ENCODE results near the gene APBB2. TPM values are rescaled to one million over a fixed set of nuclear protein-coding genes. Genes with fewer than 3 reads are reported as not detected.

Gene APBB2
- total RNA-seq, 1 experiment from 2014 or later = 49.0 TPM

- Mint-ChIP-seq H3K27ac (no peak overlapping the region), H3K27me3 (ENCODE audit: low read depth) (no peaks in the 10 kb centered on the region), H3K4me1 (peaks cover 7% of the 10 kb centered on the region), H3K36me3 (no peaks in the 10 kb centered on the region), H3K4me3 (no peak overlapping the region), H3K9me3 (no peaks in the 10 kb centered on the region)
- TF ChIP-seq IRF1 (CRISPR knock-in tag; IDR thresholded peaks at IDR 0.05) = no peak
- TF ChIP-seq ZNF396 (CRISPR knock-in tag; IDR thresholded peaks at IDR 0.05; ENCODE audit: borderline replicate concordance) = no peak
- TF ChIP-seq, protein P1, sequence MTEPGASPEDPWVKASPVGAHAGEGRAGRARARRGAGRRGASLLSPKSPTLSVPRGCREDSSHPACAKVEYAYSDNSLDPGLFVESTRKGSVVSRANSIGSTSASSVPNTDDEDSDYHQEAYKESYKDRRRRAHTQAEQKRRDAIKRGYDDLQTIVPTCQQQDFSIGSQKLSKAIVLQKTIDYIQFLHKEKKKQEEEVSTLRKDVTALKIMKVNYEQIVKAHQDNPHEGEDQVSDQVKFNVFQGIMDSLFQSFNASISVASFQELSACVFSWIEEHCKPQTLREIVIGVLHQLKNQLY (CRISPR knock-in tag; IDR thresholded peaks at IDR 0.05) = no peak
- TF ChIP-seq STAT6 (CRISPR knock-in tag; conservative IDR thresholded peaks at IDR 0.05; ENCODE audit: low read depth) = no peak
- TF ChIP-seq NFYB (CRISPR knock-in tag; conservative IDR thresholded peaks at IDR 0.05; ENCODE audit: low read depth) = no peak
- TF ChIP-seq RELA (CRISPR knock-in tag; IDR thresholded peaks at IDR 0.05; ENCODE audit: borderline replicate concordance) = no peak
- TF ChIP-seq TEAD1 (CRISPR knock-in tag; IDR thresholded peaks at IDR 0.05) = no peak
- TF ChIP-seq NR1H2 (CRISPR knock-in tag; IDR thresholded peaks at IDR 0.05) = no peak
- DNase-seq (ENCODE audit: low spot score) (no peak), ATAC-seq (no peak)
- POLR2A ChIA-PET = interaction anchor here (0.6 kb wide), 1 partner anchor 220 kb away, joined by 6 read pairs; no protein-coding TSS in a partner anchor
- CTCF ChIA-PET = no interaction called here
These were observed 227.2 kb downstream of the APBB2 start for GRCh38 chr4:40987151-40987550.

- H3K36me3 Mint-ChIP-seq = no peaks in the 10 kb centered on the region
- no peak for ATAC-seq
- H3K4me3 Mint-ChIP-seq = no peak overlapping the region
- no peak for DNase-seq (ENCODE audit: low spot score)
- POLR2A ChIA-PET = no interaction called here
- H3K9me3 Mint-ChIP-seq = no peaks in the 10 kb centered on the region
- H3K27me3 Mint-ChIP-seq (ENCODE audit: low read depth) = no peaks in the 10 kb centered on the region
- H3K27ac Mint-ChIP-seq = no peak overlapping the region
- H3K4me1 Mint-ChIP-seq = peaks cover 7% of the 10 kb centered on the region
- CTCF ChIA-PET = interaction anchor here (0.9 to 1.2 kb wide), 4 partner anchors 10 to 78 kb away, joined by 3 to 6 read pairs (median 4); no protein-coding TSS in a partner anchor
- no peak for TF ChIP-seq ZNF138 (CRISPR knock-in tag; conservative IDR thresholded peaks at IDR 0.05)
- no peak for TF ChIP-seq EMX1 (CRISPR knock-in tag; IDR thresholded peaks at IDR 0.05)
- TF ChIP-seq FOXK1 (CRISPR knock-in tag; IDR thresholded peaks at IDR 0.05) = no peak
- no peak for TF ChIP-seq ZNF416 (CRISPR knock-in tag; IDR thresholded peaks at IDR 0.05)
These were observed 228.0 kb downstream of the APBB2 start for GRCh38 chr4:40986375-40986774.

DNA sequence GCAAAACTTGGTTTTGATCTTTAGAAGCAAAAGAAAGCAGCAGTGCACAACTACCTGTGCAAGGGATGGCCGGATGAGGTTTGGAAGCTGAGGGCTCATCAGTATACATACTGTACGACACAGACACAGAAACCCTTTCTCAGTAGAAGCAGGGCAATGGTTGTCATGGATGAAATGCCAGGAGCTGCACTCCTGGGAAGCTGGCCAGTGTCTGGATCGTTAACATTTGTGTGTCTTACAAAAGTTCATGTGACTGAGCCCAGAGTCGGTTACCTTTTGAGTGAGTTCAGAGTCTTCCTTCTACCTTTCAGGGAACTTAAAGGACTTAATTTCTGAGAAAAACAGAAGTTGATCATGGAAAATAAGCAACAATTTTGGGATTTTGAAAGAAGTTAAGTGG lies 230.3 kb downstream of the APBB2 start:
- Mint-ChIP-seq H3K36me3 (no peaks in the 10 kb centered on the region), H3K4me1 (peaks cover 7% of the 10 kb centered on the region), H3K27me3 (ENCODE audit: low read depth) (no peaks in the 10 kb centered on the region), H3K4me3 (no peak overlapping the region), H3K9me3 (no peaks in the 10 kb centered on the region), H3K27ac (peak overlapping the region; percentile 57)
- ChIA-PET CTCF (interaction anchor here (1.3 kb wide), 1 partner anchor 8 kb away, joined by 6 read pairs; no protein-coding TSS in a partner anchor), POLR2A (no interaction called here)
- TF ChIP-seq ZNF423 (CRISPR knock-in tag; IDR thresholded peaks at IDR 0.05) (no peak), EMX1 (CRISPR knock-in tag; IDR thresholded peaks at IDR 0.05) (no peak), IRF2 (CRISPR knock-in tag; IDR thresholded peaks at IDR 0.05; ENCODE audit: borderline replicate concordance, low read depth) (no peak), OVOL2 (CRISPR knock-in tag; IDR thresholded peaks at IDR 0.05; ENCODE audit: borderline replicate concordance) (no peak), KAT7 (CRISPR knock-in tag; IDR thresholded peaks at IDR 0.05; ENCODE audit: borderline replicate concordance) (no peak), NR2C2 (CRISPR knock-in tag; IDR thresholded peaks at IDR 0.05) (no peak), ZMAT4 (CRISPR knock-in tag; IDR thresholded peaks at IDR 0.05) (no peak), ZSCAN18 (CRISPR knock-in tag; IDR thresholded peaks at IDR 0.05) (no peak), ATF2 (CRISPR knock-in tag; IDR thresholded peaks at IDR 0.05; ENCODE audit: borderline replicate concordance, low read depth) (no peak), HMGA2 (CRISPR knock-in tag; IDR thresholded peaks at IDR 0.05) (no peak), ZNF416 (CRISPR knock-in tag; IDR thresholded peaks at IDR 0.05) (no peak), STAT6 (CRISPR knock-in tag; conservative IDR thresholded peaks at IDR 0.05; ENCODE audit: low read depth) (no peak), ESRRA (CRISPR knock-in tag; IDR thresholded peaks at IDR 0.05; ENCODE audit: borderline replicate concordance) (no peak)
- ATAC-seq (no peak), DNase-seq (ENCODE audit: low spot score) (no peak)
